Activated naive CD4-positive, alpha-beta T cell treated with anti-CD3 and anti-CD28 coated beads, Interleukin-2, amount 50 U/mL, for 24 hours (primary cell): ENCODE results near the gene SLC2A3.
A peak's percentile ranks its signal among the peaks of the same experiment; 100 is the strongest.
"Not testable (repeated sequence)": the region's sequence is repeated elsewhere in the genome, so short reads cannot be mapped to it uniquely, and the experiment has no call there.

Experiments used
- H3K27ac Mint-ChIP-seq: one replicate; pipeline ENCODE4 v1.8.0; 2021; ENCODE audit warnings: mild to moderate bottlenecking, mixed read lengths
- H3K27me3 Mint-ChIP-seq: one replicate; pipeline ENCODE4 v1.8.0; 2021; ENCODE audit warnings: mixed read lengths
- H3K36me3 Mint-ChIP-seq: one replicate; pipeline ENCODE4 v1.8.0; 2021; ENCODE audit warnings: mixed read lengths
- H3K4me1 Mint-ChIP-seq: one replicate; pipeline ENCODE4 v1.8.0; 2021; ENCODE audit warnings: mixed read lengths
- H3K4me3 Mint-ChIP-seq: one replicate; pipeline ENCODE4 v1.8.0; 2021; ENCODE audit warnings: mild to moderate bottlenecking, mixed read lengths
- H3K9me3 Mint-ChIP-seq: one replicate; pipeline ENCODE4 v1.8.0; 2021; ENCODE audit warnings: mixed read lengths

SLC2A3 gene

DNA sequence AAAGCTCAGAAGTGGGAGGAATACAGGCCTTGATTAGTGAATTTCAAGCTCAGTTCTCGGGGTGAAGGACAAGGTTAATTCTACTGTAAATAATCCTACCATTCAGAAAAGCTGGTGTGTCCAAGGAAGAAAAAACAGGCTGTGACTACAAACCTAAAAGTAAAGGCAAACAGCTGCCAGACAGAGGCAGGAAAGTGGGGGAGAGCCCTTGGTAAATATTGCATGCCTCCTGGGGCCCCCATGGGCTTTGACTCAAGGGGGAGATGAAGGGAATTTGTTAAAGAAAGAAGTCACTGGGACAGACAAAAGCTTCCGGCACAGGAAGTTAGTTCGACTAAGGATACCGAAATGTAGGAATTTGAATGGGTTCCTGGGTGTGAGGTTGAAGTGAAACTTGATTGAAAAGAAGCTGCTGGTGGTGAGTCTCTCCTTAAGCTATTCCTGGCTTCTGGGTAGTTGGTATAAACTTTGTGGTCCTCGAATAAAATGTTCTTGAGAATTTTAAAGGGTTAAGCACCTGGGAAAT, 30.3 kb downstream of the SLC2A3 start:
- not testable (repeated sequence) for H3K4me3 Mint-ChIP-seq, H3K27ac Mint-ChIP-seq, H3K9me3 Mint-ChIP-seq, H3K27me3 Mint-ChIP-seq, H3K4me1 Mint-ChIP-seq, H3K36me3 Mint-ChIP-seq

DNA sequence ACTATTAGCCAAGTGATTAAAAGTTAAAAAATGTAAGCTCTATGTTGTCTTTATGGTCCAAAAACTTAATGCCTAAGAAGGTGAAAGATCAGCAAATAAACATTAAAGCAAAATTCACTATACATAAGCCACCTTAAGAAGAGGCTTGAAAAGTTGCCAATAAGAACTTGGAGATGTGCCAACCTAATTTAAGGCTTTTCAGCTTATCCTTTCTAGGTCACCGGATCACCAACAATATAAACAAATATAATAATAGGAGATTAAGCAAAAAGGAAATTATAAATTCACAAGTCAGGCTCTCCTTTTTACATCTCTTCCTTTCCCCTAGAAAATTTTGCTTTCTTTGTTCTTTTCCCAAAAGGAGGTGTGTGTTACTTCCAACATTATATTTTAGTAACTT, 30.9 kb downstream of the SLC2A3 start:
- H3K4me3 Mint-ChIP-seq: no peak overlapping the region
- H3K9me3 Mint-ChIP-seq: no peaks in the 10 kb centered on the region
- H3K4me1 Mint-ChIP-seq: no peaks in the 10 kb centered on the region
- no peaks in the 10 kb centered on the region for H3K36me3 Mint-ChIP-seq
- H3K27ac Mint-ChIP-seq: no peak overlapping the region
- no peaks in the 10 kb centered on the region for H3K27me3 Mint-ChIP-seq

DNA sequence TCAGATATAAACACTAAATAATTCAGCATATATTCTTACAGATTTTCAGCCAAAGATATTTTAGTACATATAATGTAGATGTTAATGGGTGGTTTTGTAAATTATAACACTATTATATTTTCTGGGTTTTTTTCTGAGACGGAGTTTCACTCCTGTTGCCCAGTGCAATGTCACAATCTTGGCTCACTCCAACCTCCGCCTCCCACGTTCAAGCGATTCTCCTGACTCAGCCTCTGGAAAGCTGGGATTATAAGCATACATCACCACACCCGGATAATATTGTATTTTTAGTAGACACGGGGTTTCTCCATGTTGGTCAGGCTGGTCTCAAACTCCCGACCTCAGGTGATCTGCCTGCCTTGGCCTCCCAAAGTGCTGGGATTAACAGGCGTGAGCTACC, 33.6 kb downstream of the SLC2A3 start:
- not testable (repeated sequence) for H3K27me3 Mint-ChIP-seq, H3K9me3 Mint-ChIP-seq, H3K27ac Mint-ChIP-seq, H3K4me3 Mint-ChIP-seq, H3K36me3 Mint-ChIP-seq, H3K4me1 Mint-ChIP-seq

DNA sequence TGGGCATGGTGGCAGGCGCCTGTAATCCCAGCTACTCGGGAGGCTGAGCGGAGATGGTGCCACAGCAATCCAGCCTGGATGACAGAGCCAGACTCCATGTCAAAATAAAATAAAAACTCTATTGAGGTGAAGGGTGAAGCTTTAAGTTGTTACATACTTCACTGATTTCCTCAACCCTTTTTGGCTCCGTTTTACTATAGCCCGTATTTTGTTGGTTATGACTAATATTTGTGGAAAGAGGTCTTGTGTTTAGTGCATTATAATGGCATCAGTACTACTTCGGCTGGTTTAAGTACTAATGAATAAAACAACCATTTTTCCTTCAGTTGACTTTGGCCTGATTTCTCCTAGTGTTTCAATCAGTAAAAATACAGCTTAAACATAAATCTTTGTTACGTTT, 36.2 kb downstream of the SLC2A3 start:
- Mint-ChIP-seq H3K4me1 (no peaks in the 10 kb centered on the region), H3K27ac (no peak overlapping the region), H3K27me3 (no peaks in the 10 kb centered on the region), H3K36me3 (no peaks in the 10 kb centered on the region), H3K9me3 (no peaks in the 10 kb centered on the region), H3K4me3 (no peak overlapping the region)

DNA sequence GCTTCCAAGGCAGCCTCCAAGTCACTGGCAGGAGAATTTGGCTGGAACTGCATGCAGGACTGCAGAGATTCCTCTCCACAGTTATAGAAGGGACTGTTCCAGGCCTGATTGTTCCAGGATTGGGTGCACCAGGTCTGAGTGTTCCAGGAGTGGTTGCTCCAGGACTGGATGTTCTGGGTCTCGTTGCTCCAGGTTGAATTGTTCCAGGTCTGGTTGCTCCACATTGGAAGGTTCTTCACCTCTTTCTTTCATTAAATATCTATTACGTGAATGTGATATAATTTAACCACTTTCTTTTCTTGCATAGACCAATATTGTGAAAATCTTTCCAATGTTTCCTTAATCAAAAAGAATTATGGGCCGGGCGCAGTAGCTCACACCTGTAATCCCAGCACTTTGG, 39.3 kb downstream of the SLC2A3 start:
- not testable (repeated sequence) for H3K27ac Mint-ChIP-seq

DNA sequence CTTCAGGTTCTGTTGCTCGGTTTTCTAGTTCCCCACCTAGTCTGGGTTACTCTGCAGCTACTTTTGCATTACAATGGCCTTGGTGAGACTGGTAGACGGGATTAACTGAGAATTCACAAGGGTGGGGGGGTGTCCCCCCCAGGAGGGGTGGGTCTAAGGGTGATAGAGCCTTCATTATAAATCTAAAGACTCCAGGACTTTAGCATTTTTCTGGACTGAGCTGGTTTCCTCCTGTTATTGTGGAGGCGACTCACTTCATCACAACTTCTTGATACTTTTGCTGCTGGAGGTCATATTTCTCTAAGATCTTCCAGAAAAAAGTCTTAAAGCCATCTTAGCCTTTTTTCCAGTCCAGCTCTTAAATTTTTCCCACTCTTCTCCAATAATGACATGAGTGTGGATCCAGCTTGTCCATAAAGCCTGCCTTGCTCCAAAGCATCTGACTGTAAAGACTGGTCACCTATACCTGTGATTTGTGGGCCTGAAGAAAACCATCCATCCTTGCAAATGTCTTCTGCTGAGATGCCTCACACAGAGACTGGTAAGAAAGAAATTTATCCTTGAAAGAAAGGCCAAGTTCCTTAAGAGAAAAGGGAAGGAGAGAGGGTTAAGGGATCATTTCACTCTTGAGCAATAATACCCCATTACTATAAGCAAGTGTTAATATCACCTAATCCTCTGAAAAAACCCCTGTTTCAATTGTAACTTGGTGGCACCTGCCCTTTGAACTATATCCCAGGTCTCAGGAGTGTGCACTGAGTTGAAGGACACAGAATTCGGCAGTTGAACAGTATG, 43.6 kb downstream of the SLC2A3 start:
- no peaks in the 10 kb centered on the region for H3K9me3 Mint-ChIP-seq
- no peaks in the 10 kb centered on the region for H3K4me1 Mint-ChIP-seq
- H3K27me3 Mint-ChIP-seq: no peaks in the 10 kb centered on the region
- no peak overlapping the region for H3K27ac Mint-ChIP-seq
- H3K36me3 Mint-ChIP-seq: no peaks in the 10 kb centered on the region
- H3K4me3 Mint-ChIP-seq: no peak overlapping the region

More for the DNA sequence above, 39.3 kb downstream of the SLC2A3 start:
- H3K27me3 Mint-ChIP-seq, H3K4me3 Mint-ChIP-seq, H3K4me1 Mint-ChIP-seq, H3K36me3 Mint-ChIP-seq, H3K9me3 Mint-ChIP-seq: not testable (repeated sequence)

DNA sequence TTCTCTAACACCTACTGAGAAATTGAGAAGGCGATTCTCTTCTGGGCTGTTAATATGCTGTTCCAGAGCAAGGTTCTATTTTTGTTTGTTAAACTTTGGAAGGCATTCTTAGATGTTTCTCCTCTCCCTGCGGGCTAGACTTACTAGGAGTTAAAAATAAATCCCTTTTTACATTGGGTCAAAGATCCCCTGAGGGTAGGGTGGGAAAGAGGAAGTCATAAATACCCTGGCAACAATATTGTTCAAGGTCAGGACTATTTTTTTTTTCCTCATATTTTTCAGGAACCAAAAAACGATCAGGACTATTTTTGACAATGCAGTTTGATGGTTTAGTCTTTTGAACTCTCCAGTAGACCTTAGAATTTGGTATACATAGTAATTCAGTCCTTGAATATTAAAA, 51.3 kb downstream of the SLC2A3 start:
- no peaks in the 10 kb centered on the region for H3K27me3 Mint-ChIP-seq
- no peak overlapping the region for H3K27ac Mint-ChIP-seq
- no peaks in the 10 kb centered on the region for H3K9me3 Mint-ChIP-seq
- no peaks in the 10 kb centered on the region for H3K4me1 Mint-ChIP-seq
- H3K4me3 Mint-ChIP-seq: no peak overlapping the region
- H3K36me3 Mint-ChIP-seq: no peaks in the 10 kb centered on the region

DNA sequence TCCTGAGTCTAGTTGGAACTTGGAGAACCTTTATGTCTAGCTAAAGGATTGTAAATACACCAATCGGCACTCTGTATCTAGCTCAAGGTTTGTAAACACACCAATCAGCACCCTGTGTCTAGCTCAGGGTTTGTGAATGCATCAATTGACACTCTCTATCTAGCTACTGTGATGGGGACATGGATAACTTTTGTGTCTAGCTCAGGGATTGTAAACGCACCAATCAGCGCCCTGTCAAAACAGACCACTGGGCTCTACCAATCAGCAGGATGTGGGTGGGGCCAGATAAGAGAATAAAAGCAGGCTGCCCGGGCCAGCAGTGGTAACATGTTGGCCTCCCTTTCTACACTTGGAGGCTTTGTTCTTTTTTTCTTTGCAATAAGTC, 54.3 kb downstream of the SLC2A3 start:
- H3K4me1 Mint-ChIP-seq, H3K4me3 Mint-ChIP-seq, H3K36me3 Mint-ChIP-seq, H3K27ac Mint-ChIP-seq, H3K27me3 Mint-ChIP-seq, H3K9me3 Mint-ChIP-seq: not testable (repeated sequence)

DNA sequence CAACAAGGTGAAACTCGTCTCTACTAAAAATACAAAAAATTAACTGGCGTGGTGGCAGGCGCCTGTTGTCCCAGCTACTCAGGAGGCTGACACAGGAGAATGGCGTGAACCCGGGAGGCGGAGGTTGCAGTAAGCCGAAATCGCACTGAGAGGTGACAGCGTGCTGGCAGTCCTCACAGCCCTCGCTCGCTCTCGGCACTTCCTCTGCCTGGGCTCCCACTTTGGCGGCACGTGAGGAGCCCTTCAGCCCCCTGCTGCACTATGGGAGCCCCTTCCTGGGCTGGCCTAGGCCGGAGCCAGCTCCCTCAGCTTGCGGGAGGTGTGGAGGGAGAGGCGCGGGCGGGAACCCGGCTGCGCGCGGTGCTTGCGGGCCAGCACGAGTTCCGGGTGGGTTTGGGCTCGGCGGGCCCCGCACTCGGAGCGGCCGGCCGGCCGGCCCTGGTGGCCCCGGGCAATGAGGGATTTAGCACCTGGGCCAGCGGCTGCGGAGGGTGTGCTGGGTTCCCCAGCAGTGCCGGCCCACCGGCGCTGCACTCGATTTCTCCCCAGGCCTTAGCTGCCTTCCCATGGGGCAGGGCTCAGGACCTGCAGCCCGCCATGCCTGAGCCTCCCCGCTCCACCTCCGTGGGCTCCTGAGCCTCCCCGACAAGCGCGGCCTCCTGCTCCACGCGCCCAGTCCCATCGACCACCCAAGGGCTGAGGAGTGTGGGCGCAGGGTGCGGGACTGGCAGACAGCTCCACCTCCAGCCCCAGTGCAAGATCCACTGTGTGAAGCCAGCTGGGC, 54.8 kb downstream of the SLC2A3 start:
- not testable (repeated sequence) for H3K4me1 Mint-ChIP-seq

DNA sequence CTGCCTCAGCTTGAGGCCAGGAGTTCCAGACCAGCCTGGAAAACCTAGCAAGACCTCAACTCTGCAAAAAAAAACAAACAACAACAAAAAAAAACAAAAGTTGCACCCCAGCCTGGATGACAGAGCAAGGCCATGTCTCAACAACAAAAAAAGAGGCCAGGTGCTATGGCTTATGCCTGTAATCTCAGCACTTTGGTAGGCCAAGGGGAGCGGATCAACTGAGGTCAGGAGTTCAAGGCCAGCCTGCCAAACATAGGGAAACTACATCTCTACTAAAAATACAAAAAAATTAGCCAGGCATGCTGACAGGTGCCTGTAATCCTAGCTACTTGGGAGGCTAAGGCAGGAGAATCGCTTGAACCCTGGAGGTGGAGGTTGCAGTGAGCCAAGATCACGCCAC, 56.7 kb downstream of the SLC2A3 start:
- Mint-ChIP-seq H3K36me3 (no peaks in the 10 kb centered on the region), H3K27ac (no peak overlapping the region), H3K9me3 (no peaks in the 10 kb centered on the region), H3K27me3 (no peaks in the 10 kb centered on the region), H3K4me1 (no peaks in the 10 kb centered on the region), H3K4me3 (no peak overlapping the region)

More for the DNA sequence above, 54.8 kb downstream of the SLC2A3 start:
- H3K27ac Mint-ChIP-seq, H3K9me3 Mint-ChIP-seq, H3K4me3 Mint-ChIP-seq, H3K36me3 Mint-ChIP-seq, H3K27me3 Mint-ChIP-seq: not testable (repeated sequence)

DNA sequence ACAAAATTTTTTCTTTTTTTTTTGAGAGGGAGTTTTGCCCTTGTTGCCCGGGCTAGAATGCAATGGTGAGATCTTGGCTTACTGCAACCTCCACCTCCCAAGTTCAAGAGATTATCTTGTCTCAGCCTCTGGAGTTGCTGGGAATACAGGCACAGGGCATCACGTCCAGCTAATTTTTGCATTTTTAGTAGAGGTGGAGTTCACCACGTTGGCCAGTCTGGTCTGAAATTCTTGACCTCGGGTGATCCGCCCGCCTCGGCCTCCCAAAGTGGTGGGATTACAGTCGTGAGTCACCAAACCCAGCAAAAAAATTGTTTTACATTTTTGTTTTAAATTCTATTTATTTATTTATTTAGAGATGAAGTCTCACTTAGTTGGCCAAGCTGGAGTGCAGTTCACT, 58.6 kb downstream of the SLC2A3 start:
- Mint-ChIP-seq H3K27me3 (peaks cover 8% of the 10 kb centered on the region), H3K4me1 (no peaks in the 10 kb centered on the region), H3K27ac (no peak overlapping the region), H3K9me3 (no peaks in the 10 kb centered on the region), H3K36me3 (peaks cover 3% of the 10 kb centered on the region), H3K4me3 (no peak overlapping the region)

DNA sequence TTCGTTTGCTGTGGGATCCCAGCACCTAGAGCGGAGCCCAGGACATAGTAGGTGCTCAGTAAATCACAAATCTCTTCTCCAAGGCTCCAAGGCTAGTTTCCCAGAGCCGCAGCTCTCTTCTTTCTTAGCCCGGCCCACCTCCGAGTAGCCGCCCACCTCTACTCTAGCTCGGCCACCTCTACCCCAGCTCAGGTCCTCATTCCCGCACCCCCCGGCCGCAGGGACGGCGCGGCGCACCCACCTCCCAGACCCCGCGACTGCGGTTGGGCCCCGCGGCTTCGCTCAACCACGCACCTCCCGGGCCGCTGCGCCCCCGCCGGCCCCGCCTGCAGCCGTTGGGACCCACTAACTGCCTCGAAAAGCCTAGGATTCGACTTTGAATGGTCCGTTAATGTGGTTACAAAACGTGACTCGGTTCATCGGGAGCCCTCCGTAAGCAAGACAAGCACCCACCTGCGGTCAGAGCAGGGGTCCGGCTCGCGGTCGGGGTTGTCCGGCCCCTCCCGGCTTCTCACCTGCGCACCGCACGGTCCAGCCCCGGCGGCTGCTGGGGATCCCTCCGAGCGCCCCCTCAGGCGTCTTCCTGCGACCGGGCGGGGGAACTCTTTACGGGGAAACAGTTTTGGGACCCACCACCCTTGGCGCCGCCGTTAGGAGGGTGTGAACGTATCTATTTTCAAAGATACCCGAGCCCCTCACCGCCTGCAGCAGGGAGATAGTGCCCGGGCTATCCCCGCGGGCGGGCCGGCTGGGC, 63.2 kb downstream of the SLC2A3 start, which contains the start of gene SLC2A14:
Gene SLC2A14 (minus strand): TSS at position 350 of the 754 bp plus-strand sequence. CDS start 3,035 bp downstream, outside the sequence.
- H3K4me1 Mint-ChIP-seq: no peaks in the 10 kb centered on the region
- peaks cover 4% of the 10 kb centered on the region for H3K36me3 Mint-ChIP-seq
- no peaks in the 10 kb centered on the region for H3K9me3 Mint-ChIP-seq
- H3K27ac Mint-ChIP-seq: no peak within 1 kb of the TSS
- peak within 1 kb of the TSS; percentile 47 for H3K4me3 Mint-ChIP-seq
- H3K27me3 Mint-ChIP-seq: peaks cover 19% of the 10 kb centered on the region

DNA sequence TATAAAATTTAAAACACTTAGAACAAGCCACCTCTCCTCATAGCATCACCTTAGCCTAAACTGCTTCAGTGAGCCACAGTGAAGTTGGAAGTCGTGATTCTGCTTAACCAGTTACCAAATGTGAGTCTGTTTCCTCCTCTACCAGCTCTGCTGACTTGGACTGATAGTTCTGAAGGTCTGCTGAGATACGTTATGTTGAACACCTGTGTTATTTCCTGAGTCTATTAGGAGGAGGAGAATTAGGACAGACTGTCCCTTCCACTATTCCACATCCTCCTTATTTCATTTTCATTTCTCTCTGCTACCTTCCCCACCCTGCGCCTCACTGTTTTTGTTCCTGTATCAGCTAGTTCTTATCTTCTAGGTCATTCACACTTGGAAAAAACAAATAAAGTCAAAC, 65.7 kb downstream of the SLC2A3 start:
- Mint-ChIP-seq H3K36me3 (peaks cover 4% of the 10 kb centered on the region), H3K27me3 (peaks cover 19% of the 10 kb centered on the region), H3K9me3 (no peaks in the 10 kb centered on the region), H3K27ac (no peak overlapping the region), H3K4me3 (no peak overlapping the region), H3K4me1 (no peaks in the 10 kb centered on the region)
